Neuronal stem cell (in vitro differentiated cells): ENCODE measurements around the gene IQCH.

Source experiments
- DNase-seq: peaks from one replicate; pipeline ENCODE4 v3.0.0-alpha.2; 2013; ENCODE audit warnings: low spot score
- H2AFZ ChIP-seq: one replicate; pipeline ENCODE4 v1.6.1; 2013; ENCODE audit warnings: mild to moderate bottlenecking, low read length, inconsistent platforms
- H2AK5ac ChIP-seq: 2 replicates; pipeline ENCODE4 v1.6.1; 2013; ENCODE audit warnings: low read depth, mild to moderate bottlenecking, inconsistent platforms, low read length, moderate library complexity, mixed read lengths
- H2BK120ac ChIP-seq: 2 replicates; pipeline ENCODE4 v1.6.1; 2013; ENCODE audit warnings: low read depth, mild to moderate bottlenecking, inconsistent platforms, low read length, moderate library complexity, mixed read lengths
- H2BK12ac ChIP-seq: one replicate; pipeline ENCODE4 v1.6.1; 2013; ENCODE audit warnings: low read length, inconsistent platforms
- H2BK15ac ChIP-seq: 2 replicates; pipeline ENCODE4 v1.6.1; 2013; ENCODE audit warnings: mild to moderate bottlenecking, low read length, inconsistent platforms, mixed read lengths
- H2BK5ac ChIP-seq: one replicate; pipeline ENCODE4 v1.6.1; 2013; ENCODE audit warnings: inconsistent platforms, mild to moderate bottlenecking, low read length, moderate library complexity
- H3K14ac ChIP-seq: one replicate; pipeline ENCODE4 v1.6.1; 2013; ENCODE audit warnings: low read length, inconsistent platforms
- H3K18ac ChIP-seq: 2 replicates; pipeline ENCODE4 v1.6.1; 2013; ENCODE audit warnings: low read length, inconsistent platforms
- H3K23ac ChIP-seq: 2 replicates; pipeline ENCODE4 v1.6.1; 2013; ENCODE audit warnings: low read depth, mild to moderate bottlenecking, mixed read lengths, low read length, inconsistent platforms; ENCODE audit not compliant: poor library complexity
- H3K27ac ChIP-seq: replicated peaks from 3 replicates; pipeline ENCODE4 v1.5.1; 2013; ENCODE audit warnings: low read length, inconsistent platforms
- H3K27me3 ChIP-seq, 3 experiments: 2 replicates each; pipeline ENCODE4 v1.6.1; 2013; ENCODE audit warnings: low read length in 3 of 3, mild to moderate bottlenecking in 2 of 3, inconsistent platforms in 1 of 3, low read depth in 1 of 3, mixed read lengths in 1 of 3, moderate library complexity in 1 of 3; ENCODE audit not compliant: control insufficient read depth in 3 of 3, insufficient read depth in 3 of 3
- H3K36me3 ChIP-seq, 2 donors: replicated peaks in 1 of 2; 2 replicates each; pipeline ENCODE4 v1.6.1; 2013; ENCODE audit warnings: low read length in 2 of 2; ENCODE audit not compliant: control insufficient read depth in 2 of 2, insufficient read depth in 2 of 2
- H3K4ac ChIP-seq: 2 replicates; pipeline ENCODE4 v1.6.1; 2013; ENCODE audit warnings: inconsistent platforms, mild to moderate bottlenecking, low read length, moderate library complexity
- H3K4me1 ChIP-seq, 2 donors: 1 replicate in 1 of 2; 2 replicates in 1 of 2; pipeline ENCODE4 v1.6.1; 2013; ENCODE audit warnings: low read length in 2 of 2, low read depth in 1 of 2; ENCODE audit not compliant: control insufficient read depth in 2 of 2, insufficient read depth in 1 of 2
- H3K4me2 ChIP-seq: one replicate; pipeline ENCODE4 v1.6.1; 2013; ENCODE audit warnings: mild to moderate bottlenecking, low read length, inconsistent platforms; ENCODE audit not compliant: insufficient read depth, poor library complexity, severe bottlenecking
- H3K4me3 ChIP-seq, 2 donors: 2 replicates each; pipeline ENCODE4 v1.5.1; 2013; ENCODE audit warnings: low read length in 2 of 2, mild to moderate bottlenecking in 2 of 2, inconsistent platforms in 1 of 2, moderate library complexity in 1 of 2
- H3K79me1 ChIP-seq: one replicate; pipeline ENCODE4 v1.6.1; 2013; ENCODE audit warnings: low read depth, mild to moderate bottlenecking, inconsistent platforms, low read length, moderate library complexity
- H3K9ac ChIP-seq: one replicate; pipeline ENCODE4 v1.6.1; 2013; ENCODE audit warnings: mild to moderate bottlenecking, low read depth, low read length, inconsistent platforms; ENCODE audit not compliant: poor library complexity
- H3K9me3 ChIP-seq, 2 donors: replicated peaks in 1 of 2; 2 replicates each; pipeline versions ENCODE3 to v1.6.1; 2013; ENCODE audit warnings: low read length in 2 of 2, mild to moderate bottlenecking in 2 of 2, inconsistent platforms in 1 of 2, low read depth in 1 of 2, mixed read lengths in 1 of 2, moderate library complexity in 1 of 2; ENCODE audit not compliant: control insufficient read depth in 2 of 2, insufficient read depth in 1 of 2
- H4K8ac ChIP-seq: one replicate; pipeline ENCODE4 v1.6.1; 2013; ENCODE audit warnings: low read depth, mild to moderate bottlenecking, inconsistent platforms, low read length, moderate library complexity
- H4K91ac ChIP-seq: one replicate; pipeline ENCODE4 v1.6.1; 2013; ENCODE audit warnings: low read length, low read depth, mild to moderate bottlenecking, inconsistent platforms; ENCODE audit not compliant: poor library complexity
- WGBS, 2 donors: extraction: QIAGEN DNeasy Blood & Tissue Kit; methylation state at CpG; one replicate each; pipeline ENCODE4 v1.1.7; 2013; ENCODE audit warnings: missing lambda C conversion rate in 2 of 2, mixed read lengths in 1 of 2; ENCODE audit not compliant: insufficient read length in 2 of 2, insufficient replicate concordance in 1 of 2; ENCODE audit errors: extremely low coverage in 2 of 2; 5-methylcytosine and 5-hydroxymethylcytosine counted together

IQCH gene

GRCh38 chr15:67218428-67218827 is 36.2 kb upstream of the IQCH start:
- Histone ChIP-seq H3K27ac (no peak overlapping the region), H3K4ac (no peak overlapping the region), H3K18ac (no peak overlapping the region), H4K8ac (no peak overlapping the region), H2BK5ac (no peak overlapping the region), H3K9ac (no peak overlapping the region), H3K9me3 (no peaks in the 10 kb centered on the region), H2BK120ac (no peak overlapping the region), H2AFZ (no peak overlapping the region), H2AK5ac (no peak overlapping the region), H4K91ac (no peak overlapping the region), H3K79me1 (no peaks in the 10 kb centered on the region), H3K4me2 (no peak overlapping the region), H3K23ac (no peak overlapping the region), H3K14ac (no peak overlapping the region), H3K4me1 (no peaks in the 10 kb centered on the region), H2BK12ac (no peak overlapping the region), H3K4me3 (no peak overlapping the region), H2BK15ac (no peak overlapping the region), H3K27me3 (no peaks in the 10 kb centered on the region), H3K36me3 (peaks cover 0 to 6% of the 10 kb centered on the region in 2 donors)
- no peak for DNase-seq

- peaks cover 0 to 6% of the 10 kb centered on the region in 2 donors for H3K36me3 ChIP-seq
- no peak overlapping the region for H3K23ac ChIP-seq
- H3K27ac ChIP-seq: no peak overlapping the region
- H3K9ac ChIP-seq: no peak overlapping the region
- no peak overlapping the region for H3K14ac ChIP-seq
- H2BK120ac ChIP-seq: no peak overlapping the region
- H3K79me1 ChIP-seq: no peaks in the 10 kb centered on the region
- H3K4ac ChIP-seq: no peak overlapping the region
- no peaks in the 10 kb centered on the region for H3K27me3 ChIP-seq
- no peak overlapping the region for H4K91ac ChIP-seq
- DNase-seq: no peak
- no peaks in the 10 kb centered on the region for H3K4me1 ChIP-seq
- no peak overlapping the region for H2AK5ac ChIP-seq
- H3K18ac ChIP-seq: no peak overlapping the region
- H2BK5ac ChIP-seq: no peak overlapping the region
- no peak overlapping the region for H3K4me3 ChIP-seq
- H3K4me2 ChIP-seq: no peak overlapping the region
- H4K8ac ChIP-seq: no peak overlapping the region
- H2AFZ ChIP-seq: no peak overlapping the region
- no CpG with 5 or more reads among the region's 2 CpGs for WGBS, 2 donors
- no peak overlapping the region for H2BK15ac ChIP-seq
- no peak overlapping the region for H2BK12ac ChIP-seq
- H3K9me3 ChIP-seq: no peaks in the 10 kb centered on the region
Observed at GRCh38 chr15:67219288-67219687, 35.3 kb upstream of the IQCH start.

GRCh38 chr15:67224889-67225288 is 29.7 kb upstream of the IQCH start:
- no peak overlapping the region for H2BK5ac ChIP-seq
- no peak overlapping the region for H3K18ac ChIP-seq
- peaks cover 0 to 19% of the 10 kb centered on the region in 2 donors for H3K36me3 ChIP-seq
- H2AK5ac ChIP-seq: no peak overlapping the region
- H3K79me1 ChIP-seq: no peaks in the 10 kb centered on the region
- no peaks in the 10 kb centered on the region for H3K9me3 ChIP-seq
- WGBS, 2 donors: no CpG with 5 or more reads among the region's 3 CpGs
- H2BK12ac ChIP-seq: no peak overlapping the region
- no peak overlapping the region for H3K4me3 ChIP-seq
- no peaks in the 10 kb centered on the region for H3K27me3 ChIP-seq
- no peak overlapping the region for H2AFZ ChIP-seq
- H3K27ac ChIP-seq: no peak overlapping the region
- H3K9ac ChIP-seq: no peak overlapping the region
- no peak for DNase-seq
- no peaks in the 10 kb centered on the region for H3K4me1 ChIP-seq
- no peak overlapping the region for H3K14ac ChIP-seq
- H3K23ac ChIP-seq: no peak overlapping the region
- no peak overlapping the region for H4K8ac ChIP-seq
- no peak overlapping the region for H2BK120ac ChIP-seq
- H2BK15ac ChIP-seq: no peak overlapping the region
- H3K4ac ChIP-seq: no peak overlapping the region
- no peak overlapping the region for H4K91ac ChIP-seq
- H3K4me2 ChIP-seq: no peak overlapping the region

GRCh38 chr15:67225336-67225735 is 29.2 kb upstream of the IQCH start:
- Histone ChIP-seq H4K8ac (no peak overlapping the region), H3K9ac (no peak overlapping the region), H3K4me2 (no peak overlapping the region), H3K23ac (no peak overlapping the region), H3K9me3 (no peaks in the 10 kb centered on the region), H3K27me3 (no peaks in the 10 kb centered on the region), H3K79me1 (no peaks in the 10 kb centered on the region), H2AK5ac (no peak overlapping the region), H3K27ac (no peak overlapping the region), H3K4ac (no peak overlapping the region), H3K4me1 (no peaks in the 10 kb centered on the region), H4K91ac (no peak overlapping the region), H2BK5ac (no peak overlapping the region), H2AFZ (no peak overlapping the region), H3K4me3 (no peak overlapping the region), H2BK12ac (no peak overlapping the region), H2BK120ac (no peak overlapping the region), H3K18ac (no peak overlapping the region), H3K14ac (no peak overlapping the region), H3K36me3 (peaks cover 4 to 20% of the 10 kb centered on the region in 2 donors), H2BK15ac (no peak overlapping the region)
- DNase-seq: no peak
- WGBS, 2 donors: no CpG with 5 or more reads among the region's 2 CpGs
